GM18502 (cell line): ENCODE results near the gene RCOR3.
"Not testable (repeated sequence)": the region's sequence is repeated elsewhere in the genome, so short reads cannot be mapped to it uniquely, and the experiment has no call there.

Experiments
- ATAC-seq: cut with Tn5 transposase; IDR thresholded peaks from one replicate; pipeline ENCODE4 v1.9.1; 2021; ENCODE audit warnings: mild to moderate bottlenecking; ENCODE audit not compliant: unreplicated experiment, poor library complexity

Gene RCOR3

GRCh38 chr1:211258756-211259637 lies at the start of gene RCOR3:
Gene RCOR3 (plus strand): TSS chr1:211259366. CDS start chr1:211259561, 195 bp downstream.
- peak; percentile 63 for ATAC-seq

GRCh38 chr1:211210052-211210451 lies 49.1 kb upstream of the RCOR3 start:
- no peak for ATAC-seq

- no peak for ATAC-seq
Observed at GRCh38 chr1:211210965-211211364, 48.2 kb upstream of the RCOR3 start.

GRCh38 chr1:211213702-211214101 lies 45.5 kb upstream of the RCOR3 start:
- no peak for ATAC-seq

- ATAC-seq: no peak
Observed at GRCh38 chr1:211215577-211215976, 43.6 kb upstream of the RCOR3 start.

GRCh38 chr1:211217392-211217791 lies 41.8 kb upstream of the RCOR3 start:
- ATAC-seq: no peak

GRCh38 chr1:211222469-211223234 lies 36.5 kb upstream of the RCOR3 start:
- ATAC-seq: not testable (repeated sequence)

GRCh38 chr1:211228573-211229364 lies 30.4 kb upstream of the RCOR3 start:
- not testable (repeated sequence) for ATAC-seq

- ATAC-seq: no peak
Observed at GRCh38 chr1:211229365-211229759, 29.8 kb upstream of the RCOR3 start.

GRCh38 chr1:211231873-211232272 lies 27.3 kb upstream of the RCOR3 start:
- ATAC-seq: no peak

GRCh38 chr1:211236633-211237320 lies 22.4 kb upstream of the RCOR3 start:
- no peak for ATAC-seq

- ATAC-seq: no peak
Observed at GRCh38 chr1:211237579-211237978, 21.6 kb upstream of the RCOR3 start.

GRCh38 chr1:211240567-211240966 lies 18.6 kb upstream of the RCOR3 start:
- ATAC-seq: not testable (repeated sequence)

GRCh38 chr1:211241071-211241470 lies 18.1 kb upstream of the RCOR3 start:
- ATAC-seq: no peak

- ATAC-seq: not testable (repeated sequence)
Observed at GRCh38 chr1:211243639-211244038, 15.5 kb upstream of the RCOR3 start.

- not testable (repeated sequence) for ATAC-seq
Observed at GRCh38 chr1:211246583-211246982, 12.6 kb upstream of the RCOR3 start.

GRCh38 chr1:211247921-211248320 lies 11.2 kb upstream of the RCOR3 start:
- ATAC-seq: no peak

GRCh38 chr1:211249611-211250010 lies 9.6 kb upstream of the RCOR3 start:
- ATAC-seq: not testable (repeated sequence)

GRCh38 chr1:211257826-211258225 lies 1.3 kb upstream of the RCOR3 start:
- ATAC-seq: no peak

GRCh38 chr1:211258310-211258755 lies 833 bp upstream of the RCOR3 start:
- ATAC-seq: peak; percentile 37
